HepG2 (cell line): Measurements from ENCODE around the gene ATG9A. TPM values are rescaled to one million over a fixed set of nuclear protein-coding genes. Genes with fewer than 3 reads are reported as not detected.

Source experiments
- CC2D1A ChIP-seq: sonication (generic); formaldehyde crosslinking; IDR thresholded peaks from 2 replicates; pipeline ENCODE4 v1.8.1; 2023; ENCODE audit warnings: mild to moderate bottlenecking, missing genetic modification reagents
- FOXO4 ChIP-seq: sonication (generic); formaldehyde crosslinking; conservative IDR thresholded peaks from 2 replicates; pipeline ENCODE4 v1.8.1; 2023; ENCODE audit warnings: missing genetic modification reagents
- GRHL1 ChIP-seq: sonication (generic); formaldehyde crosslinking; conservative IDR thresholded peaks from 2 replicates; pipeline ENCODE4 v1.8.0; 2022; ENCODE audit warnings: missing genetic modification reagents
- ISX ChIP-seq: sonication (generic); formaldehyde crosslinking; conservative IDR thresholded peaks from 2 replicates; pipeline ENCODE4 v1.5.0; 2020; ENCODE audit warnings: missing genetic modification reagents
- KAT2B ChIP-seq: fragments of 150-350 bp; IDR thresholded peaks from 2 replicates; pipeline ENCODE4 v1.6.1; 2014; ENCODE audit warnings: low read depth, low read length, borderline replicate concordance
- KDM4B ChIP-seq: sonication (generic); formaldehyde crosslinking; IDR thresholded peaks from 2 replicates; pipeline ENCODE4 v1.4.0; 2020; ENCODE audit warnings: missing genetic modification reagents
- PAX8 ChIP-seq: sonication (generic); formaldehyde crosslinking; IDR thresholded peaks from 2 replicates; pipeline ENCODE4 v1.8.0; 2022; ENCODE audit warnings: mild to moderate bottlenecking, missing genetic modification reagents, borderline replicate concordance
- PBX3 ChIP-seq: sonication (generic); formaldehyde crosslinking; IDR thresholded peaks from 2 replicates; pipeline ENCODE4 v1.8.1; 2023; ENCODE audit warnings: missing genetic modification reagents, inconsistent platforms, borderline replicate concordance
- SNAI1 ChIP-seq: sonication (generic); formaldehyde crosslinking; IDR thresholded peaks from 2 replicates; pipeline ENCODE4 v1.5.0; 2020; ENCODE audit warnings: mild to moderate bottlenecking, missing genetic modification reagents, borderline replicate concordance
- SRSF9 ChIP-seq: fragments of 200-400 bp; formaldehyde crosslinking; IDR thresholded peaks from 2 replicates; pipeline ENCODE4 v1.6.1; 2018; ENCODE audit warnings: borderline replicate concordance, mild to moderate bottlenecking, low read depth, low read length; ENCODE audit not compliant: insufficient read depth, poor library complexity, severe bottlenecking
- UBTF ChIP-seq: sonication (generic); formaldehyde crosslinking; IDR thresholded peaks from 2 replicates; pipeline ENCODE4 v1.4.0; 2020; ENCODE audit warnings: mild to moderate bottlenecking, missing genetic modification reagents
- ZBTB34 ChIP-seq: sonication (generic); formaldehyde crosslinking; IDR thresholded peaks from 2 replicates; pipeline ENCODE4 v1.8.0; 2022; ENCODE audit warnings: mild to moderate bottlenecking, missing genetic modification reagents
- ZKSCAN1 ChIP-seq: fragments of 150-350 bp; IDR thresholded peaks from 2 replicates; pipeline ENCODE4 v1.6.1; 2014; ENCODE audit warnings: low read length
- ZMYM4 ChIP-seq: sonication (generic); formaldehyde crosslinking; IDR thresholded peaks from 2 replicates; pipeline ENCODE4 v1.8.1; 2023; ENCODE audit warnings: mild to moderate bottlenecking, missing genetic modification reagents
- ZNF24 ChIP-seq: fragments of 450-650 bp; IDR thresholded peaks from 2 replicates; pipeline ENCODE4 v1.6.1; 2017; ENCODE audit warnings: antibody characterized with exemption, mild to moderate bottlenecking
- ZNF572 ChIP-seq: sonication (generic); formaldehyde crosslinking; IDR thresholded peaks from 2 replicates; pipeline ENCODE4 v1.5.1; 2020; ENCODE audit warnings: mild to moderate bottlenecking, missing genetic modification reagents
- ZNF709 ChIP-seq: sonication (generic); formaldehyde crosslinking; IDR thresholded peaks from 2 replicates; pipeline ENCODE4 v1.5.0; 2020; ENCODE audit warnings: mild to moderate bottlenecking, missing genetic modification reagents
- ZNF766 ChIP-seq: sonication (generic); formaldehyde crosslinking; IDR thresholded peaks from 2 replicates; pipeline ENCODE4 v1.5.0; 2020; ENCODE audit warnings: missing genetic modification reagents, borderline replicate concordance
- polyA plus RNA-seq, 8 experiments: library from polyadenylated mRNA; depleted of rRNA in 3 of 8; stranded (reverse) in 7 of 8; unstranded in 1 of 8; fragments of >200 nt; fragmentation: Illumina TruSeq in 4 of 8; extraction: Trizol in 4 of 8; gene quantifications; 2 replicates each; pipeline versions ENCODE4 v1.2.1 to v1.2.3, GENCODE V29; 2011 to 2016; ENCODE audit warnings: low read depth in 4 of 8, missing spikeins in 1 of 8, mixed read lengths in 1 of 8; ENCODE audit not compliant: insufficient read depth in 1 of 8
- total RNA-seq, 5 experiments: library from RNA; depleted of rRNA; stranded (reverse); fragments of >200 nt; fragmentation: Illumina TruSeq; extraction: Trizol; gene quantifications; 2 replicates each; pipeline ENCODE4 v1.2.3, GENCODE V29; 2016; ENCODE audit warnings: low read depth in 1 of 5

Gene ATG9A
- total and polyA plus RNA-seq, 2 of the 13 experiments (the other 11 are each of a cell fraction or from before 2014, with no cell fraction given) = 35.0 to 131 TPM

- peak; percentile 96 for TF ChIP-seq UBTF (CRISPR knock-in tag)
- no peak; the same call in 1 of the 2 replicates for TF ChIP-seq KDM4B
- peak; percentile 98; the same call in 1 of the 2 replicates for TF ChIP-seq CC2D1A
- peak; percentile 33; the same call in 1 of the 2 replicates for TF ChIP-seq ZBTB34 (CRISPR knock-in tag)
- TF ChIP-seq PAX8 = peak; percentile 92
- TF ChIP-seq ZNF24 = no peak
- TF ChIP-seq ZMYM4 (CRISPR knock-in tag) = peak; percentile 90
- TF ChIP-seq ISX (CRISPR knock-in tag) = no peak; the same call in 1 of the 2 replicates
- no peak for TF ChIP-seq SRSF9
- TF ChIP-seq SNAI1 (CRISPR knock-in tag) = peak; percentile 72; the same call in 1 of the 2 replicates
- TF ChIP-seq PBX3 (CRISPR knock-in tag) = no peak
- no peak for TF ChIP-seq GRHL1 (CRISPR knock-in tag)
- TF ChIP-seq ZNF572 (CRISPR knock-in tag) = peak; percentile 99; the same call in 1 of the 2 replicates
- no peak for TF ChIP-seq KAT2B
- TF ChIP-seq ZNF709 (CRISPR knock-in tag) = peak; percentile 91
- no peak for TF ChIP-seq ZKSCAN1
- no peak for TF ChIP-seq FOXO4 (CRISPR knock-in tag)
- no peak; the same call in 1 of the 2 replicates for TF ChIP-seq ZNF766 (CRISPR knock-in tag)
These were observed 15.9 kb upstream of the ATG9A start, which contains the start of the genes GLB1L and STK16 (continued) for GRCh38 chr2:219245148-219245898.
